Body of pancreas (tissue), 4 donors: ENCODE measurements around the gene CIBAR2.

Experiments
- POLR2A ChIP-seq, 3 donors: fragments of 450-650 bp; IDR thresholded peaks; one replicate each; pipeline ENCODE4 v1.6.1; 2016; ENCODE audit warnings: antibody characterized with exemption in 3 of 3, mild to moderate bottlenecking in 2 of 3
- TF ChIP-seq, protein P1 (sequence below), 7 experiments: fragments of 450-650 bp in 4 of 7; fragments of 200-600 bp in 3 of 7; sonication (generic) in 3 of 7; IDR thresholded peaks; one replicate each; pipeline ENCODE4 v1.5.1; 2016 to 2019; ENCODE audit warnings: antibody characterized with exemption in 7 of 7

DNA sequence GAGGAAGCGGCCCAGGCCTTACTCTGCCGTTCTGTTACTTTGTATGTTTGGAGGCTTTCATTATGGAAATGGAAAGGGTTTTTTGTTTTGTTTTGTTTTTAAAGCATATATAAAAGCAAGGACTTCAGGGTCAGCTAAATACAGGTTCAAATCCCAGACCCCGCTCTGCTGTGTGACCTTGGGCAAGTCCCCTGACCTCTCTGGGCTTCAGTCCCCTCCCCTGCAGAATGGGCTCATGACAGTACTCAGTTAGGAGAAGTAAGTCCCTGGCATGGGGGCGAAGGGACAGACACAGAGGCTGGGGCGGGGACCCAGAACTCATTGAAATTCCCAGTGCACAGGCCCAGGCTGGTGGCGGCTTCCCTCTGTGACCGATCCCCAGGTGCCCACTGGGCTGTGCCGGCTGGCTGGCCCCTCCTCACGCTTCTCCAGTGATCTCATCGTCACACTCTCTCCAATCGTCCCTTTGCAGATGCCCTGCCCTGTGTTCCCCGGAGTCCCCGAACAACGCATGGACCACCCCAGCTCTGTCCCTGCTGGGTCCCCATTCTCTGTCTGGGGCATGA lies 979 bp upstream of the CIBAR2 start:
- TF ChIP-seq, protein P1, sequence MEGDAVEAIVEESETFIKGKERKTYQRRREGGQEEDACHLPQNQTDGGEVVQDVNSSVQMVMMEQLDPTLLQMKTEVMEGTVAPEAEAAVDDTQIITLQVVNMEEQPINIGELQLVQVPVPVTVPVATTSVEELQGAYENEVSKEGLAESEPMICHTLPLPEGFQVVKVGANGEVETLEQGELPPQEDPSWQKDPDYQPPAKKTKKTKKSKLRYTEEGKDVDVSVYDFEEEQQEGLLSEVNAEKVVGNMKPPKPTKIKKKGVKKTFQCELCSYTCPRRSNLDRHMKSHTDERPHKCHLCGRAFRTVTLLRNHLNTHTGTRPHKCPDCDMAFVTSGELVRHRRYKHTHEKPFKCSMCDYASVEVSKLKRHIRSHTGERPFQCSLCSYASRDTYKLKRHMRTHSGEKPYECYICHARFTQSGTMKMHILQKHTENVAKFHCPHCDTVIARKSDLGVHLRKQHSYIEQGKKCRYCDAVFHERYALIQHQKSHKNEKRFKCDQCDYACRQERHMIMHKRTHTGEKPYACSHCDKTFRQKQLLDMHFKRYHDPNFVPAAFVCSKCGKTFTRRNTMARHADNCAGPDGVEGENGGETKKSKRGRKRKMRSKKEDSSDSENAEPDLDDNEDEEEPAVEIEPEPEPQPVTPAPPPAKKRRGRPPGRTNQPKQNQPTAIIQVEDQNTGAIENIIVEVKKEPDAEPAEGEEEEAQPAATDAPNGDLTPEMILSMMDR (IDR thresholded peaks at IDR 0.05), result no peak
- TF ChIP-seq POLR2A (IDR thresholded peaks at IDR 0.05), result no peak
